B cell (primary cell): Measurements from ENCODE around the gene ZC3H7B.

Experiments
- EZH2 ChIP-seq: IDR thresholded peaks from 2 replicates; pipeline ENCODE4 v1.6.1; 2012; ENCODE audit warnings: borderline replicate concordance, low read depth, mild to moderate bottlenecking, moderate library complexity, low read length; ENCODE audit not compliant: insufficient read depth, poor library complexity, severe bottlenecking
- TF ChIP-seq, protein P1 (sequence below): fragments of 200-600 bp; IDR thresholded peaks from one replicate; pipeline ENCODE4 v1.8.0; 2022; ENCODE audit warnings: antibody characterized with exemption, mild to moderate bottlenecking

DNA sequence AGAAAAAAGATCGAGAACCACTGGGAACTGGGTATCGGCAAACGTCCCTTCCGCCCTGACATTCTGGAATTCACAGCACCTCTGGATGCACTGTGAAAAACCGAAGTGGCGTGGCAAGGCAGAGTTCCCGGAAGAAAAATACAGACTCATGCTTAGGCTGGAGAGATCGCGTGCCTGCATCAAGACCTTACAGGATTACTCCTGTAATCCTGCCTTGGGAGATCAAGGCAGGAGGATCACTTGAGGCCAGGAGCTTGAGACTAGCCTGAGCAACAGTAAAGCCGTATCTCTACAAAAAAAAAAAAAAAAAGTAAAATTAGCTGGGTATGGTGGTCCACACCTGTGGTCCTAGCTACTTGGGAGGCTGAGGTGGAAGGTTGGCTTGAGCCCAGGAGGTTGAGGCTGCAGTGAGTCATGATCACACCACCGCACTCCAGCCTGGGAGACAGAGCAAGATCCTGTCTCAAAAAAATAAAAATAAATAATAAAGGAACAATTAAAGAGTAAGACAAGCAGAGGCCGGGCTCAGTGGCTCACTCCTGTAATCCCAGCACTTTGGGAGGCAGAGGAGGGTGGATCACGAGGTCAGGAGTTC, 60.5 kb downstream of the ZC3H7B start:
- TF ChIP-seq, protein P1, sequence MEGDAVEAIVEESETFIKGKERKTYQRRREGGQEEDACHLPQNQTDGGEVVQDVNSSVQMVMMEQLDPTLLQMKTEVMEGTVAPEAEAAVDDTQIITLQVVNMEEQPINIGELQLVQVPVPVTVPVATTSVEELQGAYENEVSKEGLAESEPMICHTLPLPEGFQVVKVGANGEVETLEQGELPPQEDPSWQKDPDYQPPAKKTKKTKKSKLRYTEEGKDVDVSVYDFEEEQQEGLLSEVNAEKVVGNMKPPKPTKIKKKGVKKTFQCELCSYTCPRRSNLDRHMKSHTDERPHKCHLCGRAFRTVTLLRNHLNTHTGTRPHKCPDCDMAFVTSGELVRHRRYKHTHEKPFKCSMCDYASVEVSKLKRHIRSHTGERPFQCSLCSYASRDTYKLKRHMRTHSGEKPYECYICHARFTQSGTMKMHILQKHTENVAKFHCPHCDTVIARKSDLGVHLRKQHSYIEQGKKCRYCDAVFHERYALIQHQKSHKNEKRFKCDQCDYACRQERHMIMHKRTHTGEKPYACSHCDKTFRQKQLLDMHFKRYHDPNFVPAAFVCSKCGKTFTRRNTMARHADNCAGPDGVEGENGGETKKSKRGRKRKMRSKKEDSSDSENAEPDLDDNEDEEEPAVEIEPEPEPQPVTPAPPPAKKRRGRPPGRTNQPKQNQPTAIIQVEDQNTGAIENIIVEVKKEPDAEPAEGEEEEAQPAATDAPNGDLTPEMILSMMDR: no peak
- TF ChIP-seq EZH2: no peak
